Glutamatergic neuron (in vitro differentiated cells): ENCODE results near the gene HOXD10. TPM values are rescaled to one million over a fixed set of nuclear protein-coding genes. Genes with fewer than 3 reads are reported as not detected.

Source experiments
- DNase-seq: peaks from one replicate; pipeline ENCODE4 v3.0.0; 2022
- H3K27ac Mint-ChIP-seq: one replicate; pipeline ENCODE4 v1.8.0; 2020; ENCODE audit warnings: mild to moderate bottlenecking, mixed read lengths, inconsistent platforms; ENCODE audit not compliant: unreplicated experiment
- H3K27me3 Mint-ChIP-seq: one replicate; pipeline ENCODE4 v1.8.0; 2020; ENCODE audit warnings: mild to moderate bottlenecking, moderate library complexity, mixed read lengths, inconsistent platforms; ENCODE audit not compliant: unreplicated experiment
- H3K36me3 Mint-ChIP-seq: one replicate; pipeline ENCODE4 v1.8.0; 2020; ENCODE audit warnings: mild to moderate bottlenecking, mixed read lengths, inconsistent platforms; ENCODE audit not compliant: unreplicated experiment
- H3K4me1 Mint-ChIP-seq: one replicate; pipeline ENCODE4 v1.8.0; 2020; ENCODE audit warnings: mild to moderate bottlenecking, low read depth, mixed read lengths, inconsistent platforms; ENCODE audit not compliant: unreplicated experiment
- H3K4me3 Mint-ChIP-seq: one replicate; pipeline ENCODE4 v1.8.0; 2020; ENCODE audit warnings: mild to moderate bottlenecking, mixed read lengths, inconsistent platforms; ENCODE audit not compliant: unreplicated experiment
- H3K9me3 Mint-ChIP-seq: one replicate; pipeline ENCODE4 v1.8.0; 2020; ENCODE audit warnings: mild to moderate bottlenecking, moderate library complexity, mixed read lengths, inconsistent platforms; ENCODE audit not compliant: unreplicated experiment
- CTCF ChIP-seq: fragments of 200-600 bp; sonication (generic); IDR thresholded peaks from one replicate; pipeline ENCODE4 v1.5.0; 2021; ENCODE audit not compliant: partially characterized antibody, unreplicated experiment
- microRNA-seq: library from miRNA; unstranded; fragments of <30 nt; microRNA quantifications from one replicate; pipeline ENCODE4, GENCODE V29; 2020; ENCODE audit not compliant: unreplicated experiment
- total RNA-seq: library from RNA; stranded (reverse); fragmentation: NEBNext Ultra II Directional; extraction: Animal tissue kit (Norgen Biotek cat#: 25700); gene quantifications from one replicate; pipeline ENCODE4 v1.2.1, GENCODE V29; 2021; ENCODE audit not compliant: unreplicated experiment

Gene HOXD10
- total RNA-seq, 1 donor from 2014 or later, result not detected

DNA sequence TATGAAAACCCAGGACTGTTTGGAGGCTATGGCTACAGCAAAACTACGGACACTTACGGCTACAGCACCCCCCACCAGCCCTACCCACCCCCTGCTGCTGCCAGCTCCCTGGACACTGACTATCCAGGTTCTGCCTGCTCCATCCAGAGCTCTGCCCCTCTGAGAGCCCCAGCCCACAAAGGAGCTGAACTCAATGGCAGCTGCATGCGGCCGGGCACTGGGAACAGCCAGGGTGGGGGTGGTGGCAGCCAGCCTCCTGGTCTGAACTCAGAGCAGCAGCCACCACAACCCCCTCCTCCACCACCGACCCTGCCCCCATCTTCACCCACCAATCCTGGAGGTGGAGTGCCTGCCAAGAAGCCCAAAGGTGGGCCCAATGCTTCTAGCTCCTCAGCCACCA lies 52.6 kb downstream of the HOXD10 start:
- Mint-ChIP-seq H3K36me3 (peaks cover 7% of the 10 kb centered on the region), H3K27ac (no peak overlapping the region), H3K9me3 (peaks cover 11% of the 10 kb centered on the region), H3K4me3 (no peak overlapping the region), H3K4me1 (peaks cover 4% of the 10 kb centered on the region), H3K27me3 (peaks cover 40% of the 10 kb centered on the region)
- TF ChIP-seq CTCF, result no peak
- no peak for DNase-seq

Small RNA genes lying within 50 kb of the gene (microRNA-seq; reads per million reads assigned to microRNA genes)
- gene MIR10B, result 25.5 reads per million, percentile 61 among the genes with 10 or more reads in this experiment

Other genes starting within 250 kb of the HOXD10 start
- 78.2 TPM for gene LNPK, start 114.5 kb upstream of the HOXD10 start, total RNA-seq
- 0.76 TPM for gene EVX2, start 32.8 kb upstream of the HOXD10 start, total RNA-seq
- 0.17 TPM for gene HOXD13, start 24.1 kb upstream of the HOXD10 start, total RNA-seq
- not detected for gene HOXD12, start 17.0 kb upstream of the HOXD10 start, total RNA-seq
- gene HOXD11, start 9.5 kb upstream of the HOXD10 start, total RNA-seq, result not detected
- 0.44 TPM for gene HOXD9, start 5.9 kb downstream of the HOXD10 start, total RNA-seq
- gene HOXD8, start 12.9 kb downstream of the HOXD10 start, total RNA-seq, result 0.27 TPM
- not detected for gene HOXD4, start 34.8 kb downstream of the HOXD10 start, total RNA-seq
- gene HOXD3, start 40.5 kb downstream of the HOXD10 start, total RNA-seq, result not detected
- not detected for gene HOXD1, start 71.9 kb downstream of the HOXD10 start, total RNA-seq
- gene MTX2, start 152.7 kb downstream of the HOXD10 start, total RNA-seq, result 35.7 TPM